Endothelial cell of umbilical vein (primary cell): ENCODE data around the gene TLE3. TPM values are rescaled to one million over a fixed set of nuclear protein-coding genes. Genes with fewer than 3 reads are reported as not detected.

Experiments used
- BruUV-seq: library from RNA; stranded (reverse); fragments of 400-500 nt; replicated peaks from 2 replicates; lab custom pipeline; 2021; lab: Mats Ljungman, UMichigan
- CTCF ChIA-PET: fragments of 300-600, 350-600 bp; sonication (Branson Sonifier 250); formaldehyde crosslinking; loops from one replicate; lab custom pipeline; 2021; ENCODE audit warnings: antibody characterized with exemption, inconsistent platforms; lab: Charles Lee
- POLR2A ChIA-PET: fragments of 300-600, 350-600 bp; sonication (Branson Sonifier 250); formaldehyde crosslinking; loops from one replicate; lab custom pipeline; 2021; ENCODE audit warnings: antibody characterized with exemption, inconsistent platforms; lab: Charles Lee
- DNase-seq: peaks from one replicate; pipeline ENCODE4 v3.0.0-alpha.2; 2011; ENCODE audit warnings: low read depth, low spot score
- FAIRE-seq: peaks from 2 replicates; lab custom pipeline; 2011; peaks lifted over from hg19 to GRCh38; lab: Jason Lieb, UNC
- H2AFZ ChIP-seq: 2 replicates; pipeline ENCODE4 v1.6.0; 2012; ENCODE audit warnings: low read depth, low read length, control low read depth, inconsistent platforms
- H3K27ac ChIP-seq: 2 replicates; pipeline ENCODE4 v1.5.1; 2011; ENCODE audit warnings: low read depth, mild to moderate bottlenecking, control low read depth, low read length, moderate library complexity; ENCODE audit not compliant: insufficient read depth
- H3K27me3 ChIP-seq, 2 experiments: 2 replicates each; pipeline versions ENCODE4 v1.6.0 to v1.6.1; 2011; ENCODE audit warnings: low read length in 2 of 2, mixed read lengths in 1 of 2; ENCODE audit not compliant: control insufficient read depth in 2 of 2, insufficient read depth in 2 of 2
- H3K36me3 ChIP-seq, 2 experiments: 2 replicates in 1 of 2; 3 replicates in 1 of 2; pipeline ENCODE4 v1.5.1; 2011; ENCODE audit warnings: low read length in 2 of 2, mild to moderate bottlenecking in 1 of 2, moderate library complexity in 1 of 2; ENCODE audit not compliant: control insufficient read depth in 2 of 2, insufficient read depth in 2 of 2; ENCODE audit errors: extremely low read depth in 1 of 2
- H3K4me1 ChIP-seq: 3 replicates; pipeline ENCODE4 v1.5.1; 2011; ENCODE audit warnings: mild to moderate bottlenecking, low read length; ENCODE audit not compliant: control insufficient read depth, insufficient read depth; ENCODE audit errors: extremely low read depth
- H3K4me2 ChIP-seq: 2 replicates; pipeline ENCODE4 v1.6.1; 2011; ENCODE audit warnings: low read length, control low read depth, mixed read lengths; ENCODE audit not compliant: insufficient read depth
- H3K4me3 ChIP-seq, 3 experiments: fragments of 200-600 bp in 1 of 3; sonication (generic), shearing (Covaris generic) in 1 of 3; replicated peaks in 1 of 3; 2 replicates each; pipeline ENCODE4 v1.5.1; 2011 to 2016; ENCODE audit warnings: control low read depth in 3 of 3, low read length in 3 of 3, mild to moderate bottlenecking in 2 of 3, inconsistent platforms in 1 of 3, low read depth in 1 of 3, moderate library complexity in 1 of 3; ENCODE audit not compliant: insufficient read depth in 1 of 3
- H3K79me2 ChIP-seq: 2 replicates; pipeline ENCODE4 v1.6.0; 2012; ENCODE audit warnings: low read length, inconsistent platforms; ENCODE audit not compliant: control insufficient read depth, insufficient read depth
- H3K9ac ChIP-seq: replicated peaks from 2 replicates; pipeline ENCODE3; 2011; ENCODE audit warnings: low read length, control low read depth; ENCODE audit not compliant: insufficient read depth; ENCODE audit errors: extremely low read depth
- H3K9me1 ChIP-seq: replicated peaks from 3 replicates; pipeline ENCODE4 v1.6.0; 2011; ENCODE audit warnings: mild to moderate bottlenecking, low read length; ENCODE audit not compliant: control insufficient read depth, insufficient read depth; ENCODE audit errors: extremely low read depth
- H3K9me3 ChIP-seq: replicated peaks from 2 replicates; pipeline ENCODE4 v1.5.1; 2012; ENCODE audit warnings: low read length, inconsistent platforms; ENCODE audit not compliant: control insufficient read depth, insufficient read depth
- H4K20me1 ChIP-seq: replicated peaks from 2 replicates; pipeline ENCODE3; 2011; ENCODE audit warnings: mild to moderate bottlenecking, low read length; ENCODE audit not compliant: control insufficient read depth, insufficient read depth; ENCODE audit errors: extremely low read depth
- CTCF ChIP-seq, 2 donors: IDR thresholded peaks; 1 replicate in 1 of 2; 2 replicates in 1 of 2; pipeline ENCODE4 v1.5.1; 2011; ENCODE audit warnings: low read length in 2 of 2, mild to moderate bottlenecking in 2 of 2, moderate library complexity in 2 of 2, control low read depth in 1 of 2, inconsistent platforms in 1 of 2, low read depth in 1 of 2; ENCODE audit not compliant: insufficient read depth in 1 of 2; ENCODE audit errors: extremely low read depth in 1 of 2
- EZH2 ChIP-seq: IDR thresholded peaks from 2 replicates; pipeline ENCODE4 v1.6.1; 2012; ENCODE audit warnings: borderline replicate concordance, low read depth, mild to moderate bottlenecking, moderate library complexity, low read length, inconsistent platforms; ENCODE audit not compliant: severe bottlenecking
- FOS ChIP-seq: IDR thresholded peaks from 2 replicates; pipeline ENCODE4 v1.6.1; 2011; ENCODE audit warnings: mild to moderate bottlenecking, low read length, moderate library complexity, borderline replicate concordance; ENCODE audit not compliant: insufficient read depth
- GATA2 ChIP-seq: IDR thresholded peaks from 2 replicates; pipeline ENCODE4 v1.7.0; 2011; ENCODE audit warnings: low read depth, mild to moderate bottlenecking, moderate library complexity, mixed read lengths, low read length; ENCODE audit not compliant: insufficient read length, insufficient read depth
- JUN ChIP-seq: IDR thresholded peaks from 2 replicates; pipeline ENCODE4 v1.6.1; 2011; ENCODE audit warnings: borderline replicate concordance, low read depth; ENCODE audit not compliant: insufficient read length, insufficient read depth
- MAX ChIP-seq: IDR thresholded peaks from 2 replicates; pipeline ENCODE4 v1.6.1; 2011; ENCODE audit not compliant: insufficient read depth, insufficient read length
- MYC ChIP-seq: IDR thresholded peaks from one replicate; pipeline ENCODE4 v1.6.1; 2011; ENCODE audit warnings: mild to moderate bottlenecking, low read depth, low read length
- POLR2A ChIP-seq: IDR thresholded peaks from 2 replicates; pipeline ENCODE4 v1.6.1; 2012; ENCODE audit warnings: low read depth, mild to moderate bottlenecking, control low read depth, low read length
- POLR2AphosphoS5 ChIP-seq: IDR thresholded peaks from 2 replicates; pipeline ENCODE4 v1.6.1; 2012; ENCODE audit warnings: low read depth, mild to moderate bottlenecking, control low read depth, low read length, moderate library complexity; ENCODE audit not compliant: insufficient read depth
- dilution Hi-C: fragments of 300-500 bp; cut with MboI; formaldehyde crosslinking; loops from one replicate; pipeline ENCODE4 v1.15.0; 2019; ENCODE audit warnings: low sequenced_read_pairs; ENCODE audit not compliant: extremely low pct_ligation_motif_present
- intact Hi-C: fragments of 100-400 bp; cut with micrococcal nuclease; formaldehyde crosslinking; loops from one replicate; pipeline ENCODE4 v1.10.0; 2022
- polyA plus RNA-seq, 4 experiments: library from polyadenylated mRNA; depleted of rRNA in 3 of 4; stranded (reverse) in 3 of 4; unstranded in 1 of 4; fragments of >200 nt; gene quantifications; 2 replicates each; pipeline versions ENCODE4 v1.2.1 to v1.2.3, GENCODE V29; 2011 to 2012; ENCODE audit warnings: missing spikeins in 1 of 4
- total RNA-seq: library from RNA; stranded (reverse); gene quantifications from 2 replicates; pipeline ENCODE4 v1.2.3, GENCODE V29; 2021

The TLE3 gene
- total and polyA plus RNA-seq, 2 donors (not counting 3 experiments of a cell fraction or from before 2014, with no cell fraction given) = 40.5 to 56.9 TPM

- FAIRE-seq (no peak), DNase-seq (no peak)
- Histone ChIP-seq H3K36me3 (peaks cover 15 to 69% of the 10 kb centered on the region in 2 experiments), H3K4me1 (peaks cover 5% of the 10 kb centered on the region), H3K27me3 (no peaks in the 10 kb centered on the region), H3K9me3 (no peaks in the 10 kb centered on the region), H3K27ac (no peak overlapping the region), H2AFZ (no peak overlapping the region), H3K9ac (no peak overlapping the region), H3K4me2 (no peak overlapping the region), H3K9me1 (no peaks in the 10 kb centered on the region), H4K20me1 (no peaks in the 10 kb centered on the region), H3K79me2 (peaks cover 9% of the 10 kb centered on the region), H3K4me3 (no peak overlapping the region)
- TF ChIP-seq EZH2 (no peak), JUN (no peak), POLR2AphosphoS5 (no peak), MYC (no peak), FOS (no peak), GATA2 (no peak), MAX (no peak), POLR2A (no peak), CTCF (IDR thresholded peaks at IDR 0.05; ENCODE audit: extremely low read depth in 1 of 2, insufficient read depth in 1 of 2, low read depth in 1 of 2, low read length in 2 of 2) (no peak)
- dilution Hi-C loops = no loop called here
- ChIA-PET CTCF (no interaction called here), POLR2A (no interaction called here)
- intact Hi-C loops = no loop called here
- BruUV-seq = no TSS peak
Observed at GRCh38 chr15:70067681-70068080, 30.0 kb downstream of the TLE3 start.
